Smooth muscle cell (in vitro differentiated cells): Measurements from ENCODE around the gene BCHE. TPM values are rescaled to one million over a fixed set of nuclear protein-coding genes. Genes with fewer than 3 reads are reported as not detected.

ENCODE experiments used
- DNase-seq: peaks from one replicate; lab custom pipeline; 2025; ENCODE audit not compliant: unreplicated experiment; lab: John Stamatoyannopoulos, UW
- H2AFZ ChIP-seq: fragments of 200-600 bp; sonication (generic); 2 replicates; pipeline ENCODE4 v1.6.0; 2016; ENCODE audit warnings: antibody characterized with exemption, low read depth, mild to moderate bottlenecking
- H3F3A ChIP-seq: fragments of 200-600 bp; sonication (generic); 2 replicates; pipeline ENCODE4 v1.6.0; 2017; ENCODE audit warnings: antibody characterized with exemption, low read depth
- H3K27ac ChIP-seq: fragments of 200-600 bp; sonication (generic); 2 replicates; pipeline ENCODE4 v1.5.1; 2016; ENCODE audit warnings: low read depth, mild to moderate bottlenecking
- H3K27me3 ChIP-seq: fragments of 200-600 bp; sonication (generic); 2 replicates; pipeline ENCODE4 v1.6.1; 2016; ENCODE audit warnings: low read depth, mild to moderate bottlenecking
- H3K36me3 ChIP-seq: fragments of 200-600 bp; sonication (generic); 2 replicates; pipeline ENCODE4 v1.5.1; 2016; ENCODE audit warnings: low read depth
- H3K4me1 ChIP-seq: fragments of 200-600 bp; sonication (generic); 2 replicates; pipeline ENCODE4 v1.5.1; 2016; ENCODE audit warnings: low read depth
- H3K4me2 ChIP-seq: fragments of 200-600 bp; sonication (generic); 2 replicates; pipeline ENCODE4 v1.6.0; 2016; ENCODE audit warnings: mild to moderate bottlenecking
- H3K4me3 ChIP-seq: fragments of 200-600 bp; sonication (generic); 2 replicates; pipeline ENCODE4 v1.5.1; 2016; ENCODE audit warnings: mild to moderate bottlenecking
- H3K79me2 ChIP-seq: fragments of 200-600 bp; sonication (generic); 2 replicates; pipeline ENCODE4 v1.6.0; 2016; ENCODE audit warnings: low read depth, mild to moderate bottlenecking
- H3K9ac ChIP-seq: fragments of 200-600 bp; sonication (generic); 2 replicates; pipeline ENCODE4 v1.6.0; 2016; ENCODE audit warnings: low read depth
- H3K9me3 ChIP-seq: fragments of 200-600 bp; sonication (generic); replicated peaks from 2 replicates; pipeline ENCODE4 v1.5.1; 2016; ENCODE audit warnings: low read depth
- H4K20me1 ChIP-seq: fragments of 200-600 bp; sonication (generic); 2 replicates; pipeline ENCODE4 v1.6.0; 2016; ENCODE audit warnings: low read depth
- WGBS: methylation state at CpG from one replicate; pipeline ENCODE4 v1.1.7; 2016; ENCODE audit warnings: low lambda C conversion rate; 5-methylcytosine and 5-hydroxymethylcytosine counted together
- polyA plus RNA-seq: library from polyadenylated mRNA; unstranded; fragments of >200 nt; fragmentation: Nextera tagmentation; extraction: Ambion mirVana; gene quantifications from 2 replicates; pipeline ENCODE4 v1.2.1, GENCODE V29; 2016
- total RNA-seq: library from RNA; depleted of rRNA; stranded (reverse); fragments of >200 nt; gene quantifications from 2 replicates; pipeline ENCODE4 v1.2.3, GENCODE V29; 2014
- TF ChIP-seq, protein P1 (sequence below): fragments of 200-600 bp; sonication (generic); IDR thresholded peaks from 2 replicates; pipeline ENCODE4 v1.5.1; 2017; ENCODE audit warnings: borderline replicate concordance, mild to moderate bottlenecking, antibody characterized with exemption; ENCODE audit not compliant: insufficient read depth, poor library complexity, severe bottlenecking

Gene BCHE
- total RNA-seq (0.27 TPM in 1 of 2 replicates, not detected in the other), polyA plus RNA-seq (0.22 TPM in 1 of 2 replicates, not detected in the other)

DNA sequence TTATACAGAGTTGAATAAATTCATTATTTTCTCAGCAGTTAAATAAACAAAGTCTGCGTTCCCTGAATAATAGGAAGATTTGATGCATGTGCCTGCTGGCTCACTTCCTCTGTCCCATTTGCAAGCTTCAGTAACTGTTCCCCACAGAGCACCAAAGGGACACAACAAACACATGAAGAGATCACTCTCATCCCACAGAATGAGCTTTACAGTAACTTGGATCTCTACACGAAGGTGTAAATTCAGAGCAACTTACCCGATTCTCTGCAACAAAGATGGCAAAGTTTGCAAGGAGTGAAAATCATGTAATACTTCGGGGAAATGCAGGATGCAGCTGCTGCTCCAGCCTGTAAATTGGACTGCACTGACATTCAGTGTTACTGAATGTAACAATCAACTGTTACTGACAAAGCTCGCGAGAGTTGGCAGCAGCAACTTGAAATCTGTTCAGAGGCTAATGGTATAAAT, at the start of gene BCHE:
Gene BCHE, minus strand, starts transcription at position 366 of the 468 bp plus-strand sequence. CDS start 6,390 bp downstream, outside the sequence.
- DNase-seq: no peak
- peak within 1 kb of the TSS; percentile 76 for H3K4me2 ChIP-seq
- no peak within 1 kb of the TSS for H3K27ac ChIP-seq
- H3K4me3 ChIP-seq: peak within 1 kb of the TSS; percentile 38
- H3F3A ChIP-seq: no peaks in the 10 kb centered on the region
- no peaks in the 10 kb centered on the region for H4K20me1 ChIP-seq
- H3K36me3 ChIP-seq: no peaks in the 10 kb centered on the region
- TF ChIP-seq, protein P1, sequence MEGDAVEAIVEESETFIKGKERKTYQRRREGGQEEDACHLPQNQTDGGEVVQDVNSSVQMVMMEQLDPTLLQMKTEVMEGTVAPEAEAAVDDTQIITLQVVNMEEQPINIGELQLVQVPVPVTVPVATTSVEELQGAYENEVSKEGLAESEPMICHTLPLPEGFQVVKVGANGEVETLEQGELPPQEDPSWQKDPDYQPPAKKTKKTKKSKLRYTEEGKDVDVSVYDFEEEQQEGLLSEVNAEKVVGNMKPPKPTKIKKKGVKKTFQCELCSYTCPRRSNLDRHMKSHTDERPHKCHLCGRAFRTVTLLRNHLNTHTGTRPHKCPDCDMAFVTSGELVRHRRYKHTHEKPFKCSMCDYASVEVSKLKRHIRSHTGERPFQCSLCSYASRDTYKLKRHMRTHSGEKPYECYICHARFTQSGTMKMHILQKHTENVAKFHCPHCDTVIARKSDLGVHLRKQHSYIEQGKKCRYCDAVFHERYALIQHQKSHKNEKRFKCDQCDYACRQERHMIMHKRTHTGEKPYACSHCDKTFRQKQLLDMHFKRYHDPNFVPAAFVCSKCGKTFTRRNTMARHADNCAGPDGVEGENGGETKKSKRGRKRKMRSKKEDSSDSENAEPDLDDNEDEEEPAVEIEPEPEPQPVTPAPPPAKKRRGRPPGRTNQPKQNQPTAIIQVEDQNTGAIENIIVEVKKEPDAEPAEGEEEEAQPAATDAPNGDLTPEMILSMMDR: no peak
- no peak within 1 kb of the TSS for H3K9ac ChIP-seq
- no peaks in the 10 kb centered on the region for H3K79me2 ChIP-seq
- H3K27me3 ChIP-seq: no peaks in the 10 kb centered on the region
- peaks cover 8% of the 10 kb centered on the region for H3K4me1 ChIP-seq
- peak within 1 kb of the TSS; percentile 91 for H2AFZ ChIP-seq
- WGBS: 39% methylated on average over 6 of the region's 6 CpGs
- no peaks in the 10 kb centered on the region for H3K9me3 ChIP-seq

DNA sequence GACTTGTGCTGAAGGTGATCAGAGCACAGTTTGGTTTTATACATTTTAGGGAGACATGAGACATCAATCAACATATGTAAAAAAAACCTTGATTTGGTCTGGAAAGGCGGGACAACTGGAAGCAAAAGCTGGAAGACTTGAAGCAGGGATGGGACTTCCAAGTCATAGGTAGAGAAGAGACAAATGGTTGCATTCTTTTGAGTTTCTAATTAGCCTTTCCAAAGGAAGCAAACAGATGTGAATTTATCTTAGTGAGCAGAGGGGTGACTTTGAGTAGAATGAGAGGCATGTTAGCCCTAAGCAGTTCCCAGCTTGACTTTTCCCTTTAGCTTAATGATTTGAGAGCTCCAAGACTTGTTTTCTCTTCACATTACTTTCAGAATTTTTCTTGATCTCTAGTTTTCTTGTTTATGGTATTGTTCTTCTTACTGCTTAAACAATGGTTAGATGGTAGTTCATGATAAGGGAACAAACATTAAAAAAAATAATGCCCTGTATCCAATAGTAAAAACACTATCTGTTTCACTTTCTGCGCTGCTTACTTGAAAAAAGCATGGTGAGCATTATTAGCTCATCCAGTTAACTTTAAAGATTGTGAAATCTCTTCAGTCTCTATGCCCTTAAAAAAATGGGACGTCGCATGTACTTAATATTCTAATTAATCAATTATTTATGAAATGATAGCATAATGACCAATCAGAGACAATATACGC, 48.5 kb upstream of the BCHE start:
- 86% methylated on average over 5 of the region's 5 CpGs for WGBS
- TF ChIP-seq, protein P1: no peak

GRCh38 chr3:165884518-165884917, 47.3 kb upstream of the BCHE start:
- Histone ChIP-seq H3K4me2 (no peak overlapping the region), H3K9ac (no peak overlapping the region), H3F3A (no peaks in the 10 kb centered on the region), H3K4me3 (no peak overlapping the region), H3K36me3 (no peaks in the 10 kb centered on the region), H2AFZ (no peak overlapping the region), H3K27ac (no peak overlapping the region), H4K20me1 (no peaks in the 10 kb centered on the region), H3K4me1 (no peaks in the 10 kb centered on the region), H3K79me2 (no peaks in the 10 kb centered on the region), H3K9me3 (no peaks in the 10 kb centered on the region), H3K27me3 (no peaks in the 10 kb centered on the region)
- DNase-seq: no peak
- TF ChIP-seq, protein P1: no peak

More for the DNA sequence above, 48.5 kb upstream of the BCHE start:
- no peaks in the 10 kb centered on the region for H3K9me3 ChIP-seq
- H3K9ac ChIP-seq: no peak overlapping the region
- no peak overlapping the region for H3K27ac ChIP-seq
- H3K79me2 ChIP-seq: no peaks in the 10 kb centered on the region
- H3K27me3 ChIP-seq: no peaks in the 10 kb centered on the region
- no peak overlapping the region for H3K4me3 ChIP-seq
- no peaks in the 10 kb centered on the region for H3K36me3 ChIP-seq
- H3F3A ChIP-seq: no peaks in the 10 kb centered on the region
- H4K20me1 ChIP-seq: no peaks in the 10 kb centered on the region
- H3K4me1 ChIP-seq: no peaks in the 10 kb centered on the region
- no peak for DNase-seq
- no peak overlapping the region for H2AFZ ChIP-seq
- H3K4me2 ChIP-seq: no peak overlapping the region

DNA sequence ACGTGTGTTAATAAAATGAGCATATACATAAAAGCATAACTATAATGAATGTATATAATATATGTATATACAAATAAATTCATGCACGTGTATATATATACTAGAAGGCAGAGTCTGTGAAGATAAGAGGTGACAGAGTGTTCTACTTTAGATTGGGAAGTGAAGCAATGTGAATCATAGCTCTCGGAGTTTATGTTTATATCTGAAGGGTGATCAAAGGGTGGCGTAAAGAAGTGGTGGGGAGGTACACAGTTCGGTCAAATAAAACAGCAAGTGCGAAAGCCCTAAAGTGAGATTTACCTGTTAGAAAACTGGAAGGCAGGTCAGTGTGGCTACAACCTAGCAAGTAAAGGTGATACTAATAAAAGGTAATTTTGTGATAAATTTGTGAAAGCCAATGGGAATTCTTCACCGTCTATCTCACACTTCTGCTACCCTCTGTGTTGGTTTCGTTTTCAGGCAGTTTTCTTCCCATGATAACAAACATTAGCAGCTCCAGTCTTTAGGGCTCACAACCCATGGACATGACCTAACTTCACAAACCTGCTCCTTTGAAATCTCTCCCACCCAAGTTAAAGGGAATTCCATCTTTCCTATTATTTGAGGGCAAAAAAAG, 46.7 kb upstream of the BCHE start:
- H3K9me3 ChIP-seq: no peaks in the 10 kb centered on the region
- TF ChIP-seq, protein P1: no peak
- H3K4me2 ChIP-seq: no peak overlapping the region
- no peaks in the 10 kb centered on the region for H3K4me1 ChIP-seq
- no peak overlapping the region for H3K4me3 ChIP-seq
- WGBS: 86% methylated on average over 8 of the region's 8 CpGs
- no peaks in the 10 kb centered on the region for H4K20me1 ChIP-seq
- H3K9ac ChIP-seq: no peak overlapping the region
- H3K36me3 ChIP-seq: no peaks in the 10 kb centered on the region
- DNase-seq: no peak
- no peak overlapping the region for H2AFZ ChIP-seq
- H3F3A ChIP-seq: no peaks in the 10 kb centered on the region
- H3K79me2 ChIP-seq: no peaks in the 10 kb centered on the region
- H3K27ac ChIP-seq: no peak overlapping the region
- H3K27me3 ChIP-seq: no peaks in the 10 kb centered on the region
